Thyroid gland (tissue), 4 donors: Measurements from ENCODE around the gene DTNBP1.

Source experiments
- CTCF ChIP-seq, 6 experiments: fragments of 200-600 bp in 3 of 6; fragments of 450-650 bp in 3 of 6; sonication (generic) in 3 of 6; IDR thresholded peaks; one replicate each; pipeline ENCODE4 v1.5.1; 2016 to 2019; ENCODE audit warnings: antibody characterized with exemption in 6 of 6, mild to moderate bottlenecking in 2 of 6, inconsistent platforms in 1 of 6, moderate library complexity in 1 of 6
- POLR2A ChIP-seq, 2 donors: fragments of 450-650 bp; IDR thresholded peaks; one replicate each; pipeline ENCODE4 v1.6.1; 2017; ENCODE audit warnings: antibody characterized with exemption in 2 of 2, mild to moderate bottlenecking in 2 of 2, moderate library complexity in 1 of 2

- no peak for TF ChIP-seq CTCF (IDR thresholded peaks at IDR 0.05)
- no peak for TF ChIP-seq POLR2A (IDR thresholded peaks at IDR 0.05)
Measured at GRCh38 chr6:15581751-15582150, 81.1 kb downstream of the DTNBP1 start.
